Left ventricle myocardium inferior (tissue), 1 donor: ENCODE data around the gene TRIM46. TPM values are rescaled to one million over a fixed set of nuclear protein-coding genes. Genes with fewer than 3 reads are reported as not detected.
"Not testable (repeated sequence)": the region's sequence is repeated elsewhere in the genome, so short reads cannot be mapped to it uniquely, and the experiment has no call there.

Experiments
- DNase-seq: peaks from one replicate; pipeline ENCODE4 v3.0.0-alpha.2; 2020
- H3K27ac ChIP-seq: fragments of 200-600 bp; replicated peaks from 2 replicates; pipeline ENCODE4 v1.8.0; 2021
- H3K27me3 ChIP-seq: fragments of 200-600 bp; 2 replicates; pipeline ENCODE4 v1.8.0; 2021; ENCODE audit warnings: low read depth
- H3K36me3 ChIP-seq: fragments of 200-600 bp; 2 replicates; pipeline ENCODE4 v1.8.0; 2021
- H3K4me1 ChIP-seq: fragments of 200-600 bp; 2 replicates; pipeline ENCODE4 v1.8.0; 2021
- H3K4me3 ChIP-seq: fragments of 200-600 bp; 2 replicates; pipeline ENCODE4 v1.8.0; 2021; ENCODE audit warnings: mild to moderate bottlenecking, moderate library complexity
- H3K9me3 ChIP-seq: fragments of 200-600 bp; replicated peaks from 2 replicates; pipeline ENCODE4 v1.8.0; 2021
- intact Hi-C: fragments of 100-400 bp; cut with micrococcal nuclease; formaldehyde crosslinking; loops from one replicate; pipeline ENCODE4 v1.11.0; 2022
- total RNA-seq: library from RNA; stranded (reverse); fragmentation: NEBNext Ultra II Directional; extraction: Animal tissue kit (Norgen Biotek cat#: 25700); gene quantifications from one replicate; pipeline ENCODE4 v1.2.1, GENCODE V29; 2021
- TF ChIP-seq, protein P1 (sequence below): fragments of 200-600 bp; IDR thresholded peaks from 2 replicates; pipeline ENCODE4 v1.8.0; 2021; ENCODE audit warnings: antibody characterized with exemption, mild to moderate bottlenecking, borderline replicate concordance
- donor health status: DM: no; HTN: yes; CAD: no; lungs with severe emphysema.

TRIM46 gene
- total RNA-seq, 1 donor from 2014 or later, result 0.11 TPM

GRCh38 chr1:155226910-155227260 lies 53.2 kb downstream of the TRIM46 start:
- peaks cover 21% of the 10 kb centered on the region for H3K4me1 ChIP-seq
- intact Hi-C loops, result no loop called here

DNA sequence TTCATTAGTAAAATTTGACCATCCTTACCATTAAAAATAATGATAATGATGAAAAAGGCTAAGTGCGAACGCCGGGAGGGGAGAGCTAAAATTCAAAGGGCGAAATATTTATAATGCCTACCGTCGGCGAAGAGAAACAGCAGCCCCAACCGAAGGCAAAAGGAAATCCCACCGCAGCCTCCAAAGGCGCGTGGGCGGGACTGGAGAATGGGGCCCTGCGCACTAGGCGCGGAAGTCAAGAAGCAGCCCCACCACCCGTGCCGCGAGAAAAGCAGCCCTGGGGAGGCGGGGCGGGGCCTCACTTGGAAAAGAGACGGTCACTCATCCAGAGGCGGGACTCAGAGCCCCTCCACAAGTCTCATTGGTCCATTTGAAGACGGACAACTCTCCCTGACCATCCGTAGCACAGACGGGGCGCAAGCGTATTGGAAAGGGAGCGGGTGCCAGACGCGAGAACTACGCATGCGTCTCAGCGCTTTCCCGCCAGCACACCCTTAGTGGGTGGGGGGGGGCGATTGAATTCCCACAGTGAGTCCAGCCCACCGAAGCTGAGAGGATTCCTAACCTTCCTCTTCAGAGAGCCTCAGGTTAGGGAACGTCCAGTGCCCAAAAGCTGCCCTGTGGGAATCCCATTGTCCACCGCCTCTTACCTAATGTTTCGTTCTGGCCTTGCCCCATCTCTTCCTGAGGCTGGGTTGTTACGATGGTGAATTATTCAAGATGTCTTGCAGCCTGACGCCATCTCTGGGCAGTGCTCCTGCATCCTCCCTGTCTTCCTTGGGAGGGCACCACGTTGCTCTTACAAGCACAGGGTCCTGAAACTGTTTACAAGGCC lies 53.8 kb downstream of the TRIM46 start:
- no peaks in the 10 kb centered on the region for H3K36me3 ChIP-seq
- TF ChIP-seq, protein P1, sequence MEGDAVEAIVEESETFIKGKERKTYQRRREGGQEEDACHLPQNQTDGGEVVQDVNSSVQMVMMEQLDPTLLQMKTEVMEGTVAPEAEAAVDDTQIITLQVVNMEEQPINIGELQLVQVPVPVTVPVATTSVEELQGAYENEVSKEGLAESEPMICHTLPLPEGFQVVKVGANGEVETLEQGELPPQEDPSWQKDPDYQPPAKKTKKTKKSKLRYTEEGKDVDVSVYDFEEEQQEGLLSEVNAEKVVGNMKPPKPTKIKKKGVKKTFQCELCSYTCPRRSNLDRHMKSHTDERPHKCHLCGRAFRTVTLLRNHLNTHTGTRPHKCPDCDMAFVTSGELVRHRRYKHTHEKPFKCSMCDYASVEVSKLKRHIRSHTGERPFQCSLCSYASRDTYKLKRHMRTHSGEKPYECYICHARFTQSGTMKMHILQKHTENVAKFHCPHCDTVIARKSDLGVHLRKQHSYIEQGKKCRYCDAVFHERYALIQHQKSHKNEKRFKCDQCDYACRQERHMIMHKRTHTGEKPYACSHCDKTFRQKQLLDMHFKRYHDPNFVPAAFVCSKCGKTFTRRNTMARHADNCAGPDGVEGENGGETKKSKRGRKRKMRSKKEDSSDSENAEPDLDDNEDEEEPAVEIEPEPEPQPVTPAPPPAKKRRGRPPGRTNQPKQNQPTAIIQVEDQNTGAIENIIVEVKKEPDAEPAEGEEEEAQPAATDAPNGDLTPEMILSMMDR, result no peak
- peak overlapping the region; percentile 92 for H3K27ac ChIP-seq
- DNase-seq, result peak; percentile 99
- intact Hi-C loops, result no loop called here
- H3K4me3 ChIP-seq, result peak overlapping the region; percentile 80
- H3K9me3 ChIP-seq, result no peaks in the 10 kb centered on the region
- H3K27me3 ChIP-seq, result no peaks in the 10 kb centered on the region
- H3K4me1 ChIP-seq, result peaks cover 21% of the 10 kb centered on the region

More at GRCh38 chr1:155226910-155227260, 53.2 kb downstream of the TRIM46 start:
- Histone ChIP-seq H3K9me3 (no peaks in the 10 kb centered on the region), H3K4me3 (peak overlapping the region; percentile 80), H3K27me3 (no peaks in the 10 kb centered on the region), H3K27ac (peak overlapping the region; percentile 92), H3K36me3 (no peaks in the 10 kb centered on the region)
- peak; percentile 35 for DNase-seq
- TF ChIP-seq, protein P1, result peak; percentile 14

- Histone ChIP-seq H3K9me3 (no peaks in the 10 kb centered on the region), H3K27me3 (no peaks in the 10 kb centered on the region), H3K4me3 (peak overlapping the region; percentile 80), H3K27ac (peak overlapping the region; percentile 92), H3K36me3 (no peaks in the 10 kb centered on the region), H3K4me1 (peaks cover 21% of the 10 kb centered on the region)
- no peak for DNase-seq
- intact Hi-C loops, result no loop called here
- TF ChIP-seq, protein P1, result no peak
These were observed 54.4 kb downstream of the TRIM46 start for GRCh38 chr1:155228096-155228427.

- H3K27me3 ChIP-seq, H3K9me3 ChIP-seq, H3K36me3 ChIP-seq, H3K4me3 ChIP-seq, H3K27ac ChIP-seq, intact Hi-C loops, DNase-seq: not testable (repeated sequence)
- H3K4me1 ChIP-seq, result peaks cover 16% of the 10 kb centered on the region
These were observed 57.7 kb downstream of the TRIM46 start for GRCh38 chr1:155231302-155231701.

GRCh38 chr1:155232001-155232978 lies 58.6 kb downstream of the TRIM46 start:
- DNase-seq, intact Hi-C loops, H3K9me3 ChIP-seq, H3K4me1 ChIP-seq, H3K4me3 ChIP-seq, H3K27me3 ChIP-seq: not testable (repeated sequence)
- Histone ChIP-seq H3K36me3 (peaks cover 17% of the 10 kb centered on the region), H3K27ac (peak overlapping the region; percentile 30)

GRCh38 chr1:155233502-155233901 lies 59.9 kb downstream of the TRIM46 start:
- H3K27ac ChIP-seq, H3K27me3 ChIP-seq, intact Hi-C loops, H3K9me3 ChIP-seq, DNase-seq, H3K4me1 ChIP-seq, H3K4me3 ChIP-seq: not testable (repeated sequence)
- peaks cover 23% of the 10 kb centered on the region for H3K36me3 ChIP-seq

Other genes with a start within 250 kb of the TRIM46 start
- gene PMVK, start 237.1 kb upstream of the TRIM46 start, total RNA-seq, result 46.5 TPM
- 52.3 TPM for gene PBXIP1, start 217.8 kb upstream of the TRIM46 start, total RNA-seq
- 12.9 TPM for gene PYGO2, start 212.1 kb upstream of the TRIM46 start, total RNA-seq
- gene SHC1, start 203.1 kb upstream of the TRIM46 start, total RNA-seq, result 43.0 TPM
- gene CKS1B, start 199.2 kb upstream of the TRIM46 start, total RNA-seq, result 17.8 TPM
- gene FLAD1, start 190.5 kb upstream of the TRIM46 start, total RNA-seq, result 30.1 TPM
- gene LENEP, start 180.3 kb upstream of the TRIM46 start, total RNA-seq, result not detected
- gene ZBTB7B, start 171.0 kb upstream of the TRIM46 start, total RNA-seq, result 42.8 TPM
- not detected for gene DCST2, start 140.1 kb upstream of the TRIM46 start, total RNA-seq
- gene DCST1, start 140.0 kb upstream of the TRIM46 start, total RNA-seq, result not detected
- gene ADAM15, start 122.5 kb upstream of the TRIM46 start, total RNA-seq, result 82.1 TPM
- 1.7 TPM for gene EFNA4, start 110.1 kb upstream of the TRIM46 start, total RNA-seq
- gene EFNA3, start 95.0 kb upstream of the TRIM46 start, total RNA-seq, result 0.71 TPM
- gene EFNA1, start 46.0 kb upstream of the TRIM46 start, total RNA-seq, result 42.9 TPM
- gene SLC50A1, start 38.0 kb upstream of the TRIM46 start, total RNA-seq, result 8.2 TPM
- 54.5 TPM for gene DPM3, start 33.3 kb upstream of the TRIM46 start, total RNA-seq
- 113 TPM for gene KRTCAP2, start 545 bp upstream of the TRIM46 start, total RNA-seq
- gene THBS3, start 34.0 kb downstream of the TRIM46 start, total RNA-seq, result 7.2 TPM
- 18.0 TPM for gene MTX1, start 34.8 kb downstream of the TRIM46 start, total RNA-seq
- 13.9 TPM for gene ENTREP3, start 81.6 kb downstream of the TRIM46 start, total RNA-seq
- gene SCAMP3, start 88.5 kb downstream of the TRIM46 start, total RNA-seq, result 57.1 TPM
- gene CLK2, start 99.7 kb downstream of the TRIM46 start, total RNA-seq, result 18.1 TPM
- 1.2 TPM for gene HCN3, start 103.6 kb downstream of the TRIM46 start, total RNA-seq
- not detected for gene PKLR, start 127.6 kb downstream of the TRIM46 start, total RNA-seq
- 75.0 TPM for gene FDPS, start 135.0 kb downstream of the TRIM46 start, total RNA-seq
- gene RUSC1, start 147.0 kb downstream of the TRIM46 start, total RNA-seq, result 18.0 TPM